ENCODE results near the gene CISD1. TPM values are rescaled to one million over a fixed set of nuclear protein-coding genes. Genes with fewer than 3 reads are reported as not detected.
A peak's percentile ranks its signal among the peaks of the same experiment; 100 is the strongest.

CISD1 gene
- polyA plus RNA-seq, 1 experiment = 31.7 TPM

DNA sequence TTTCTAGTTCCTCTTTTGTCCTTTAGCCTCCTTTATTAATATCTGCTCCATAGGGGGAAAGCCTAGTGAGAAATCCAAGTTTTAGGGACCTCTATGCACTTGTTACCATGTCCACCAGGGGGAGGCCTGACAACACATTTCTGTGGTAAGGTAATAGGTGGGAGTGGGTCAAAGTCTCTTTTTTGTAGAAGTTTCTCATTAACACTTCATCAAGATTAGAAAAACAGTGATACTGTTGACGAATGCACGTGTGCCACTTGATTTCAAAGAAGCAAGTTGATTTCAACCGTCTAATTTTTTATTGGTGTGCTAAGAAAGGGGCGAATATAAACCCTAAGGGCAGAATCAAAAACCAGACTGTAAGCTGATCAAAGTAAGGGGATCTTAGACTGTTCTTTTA lies 30.6 kb downstream of the CISD1 start:
- no peaks in the 10 kb centered on the region for H3K36me3 ChIP-seq (ENCODE audit: control insufficient read depth, insufficient read depth, low read length)
- CTCF ChIA-PET = interaction anchor here (0.6 to 3.8 kb wide), 23 partner anchors 8 to 1281 kb away, joined by 3 to 21 read pairs (median 4); partner anchors contain the start of genes TFAM and UBE2D1
- POLR2A ChIA-PET = no interaction called here

DNA sequence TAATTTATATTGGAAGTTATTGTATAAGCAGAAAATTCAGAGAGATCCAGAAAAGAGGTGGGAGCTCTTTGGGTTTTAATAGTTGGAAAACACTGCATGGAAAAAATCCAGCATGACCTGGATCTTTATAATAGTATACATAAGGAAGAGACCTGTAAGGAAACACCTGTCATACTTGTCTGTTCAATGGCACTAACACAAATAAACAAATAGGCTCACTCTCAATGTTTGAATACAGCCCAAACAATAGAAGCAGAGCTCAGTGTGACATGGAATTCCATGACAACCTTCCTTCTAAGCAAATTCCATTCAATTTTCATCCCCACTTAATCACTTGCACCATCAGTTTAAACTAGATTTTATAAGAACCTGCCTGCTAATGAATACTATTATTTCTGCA lies 31.7 kb downstream of the CISD1 start:
- no peak overlapping the region for H3K4me3 ChIP-seq (ENCODE audit: low read depth, low read length)
- H3K36me3 ChIP-seq (ENCODE audit: control insufficient read depth, insufficient read depth, low read length) = no peaks in the 10 kb centered on the region
- CTCF ChIA-PET = interaction anchor here (0.7 to 3.8 kb wide), 13 partner anchors 9 to 1280 kb away, joined by 3 to 21 read pairs (median 6); partner anchors contain the start of gene TFAM
- no peak for DNase-seq (ENCODE audit: low read depth)
- peaks cover 1% of the 10 kb centered on the region; the same call in 1 of the 2 replicates for H3K27me3 ChIP-seq (ENCODE audit: control insufficient read depth, insufficient read depth, low read length)
- TF ChIP-seq, protein P1, sequence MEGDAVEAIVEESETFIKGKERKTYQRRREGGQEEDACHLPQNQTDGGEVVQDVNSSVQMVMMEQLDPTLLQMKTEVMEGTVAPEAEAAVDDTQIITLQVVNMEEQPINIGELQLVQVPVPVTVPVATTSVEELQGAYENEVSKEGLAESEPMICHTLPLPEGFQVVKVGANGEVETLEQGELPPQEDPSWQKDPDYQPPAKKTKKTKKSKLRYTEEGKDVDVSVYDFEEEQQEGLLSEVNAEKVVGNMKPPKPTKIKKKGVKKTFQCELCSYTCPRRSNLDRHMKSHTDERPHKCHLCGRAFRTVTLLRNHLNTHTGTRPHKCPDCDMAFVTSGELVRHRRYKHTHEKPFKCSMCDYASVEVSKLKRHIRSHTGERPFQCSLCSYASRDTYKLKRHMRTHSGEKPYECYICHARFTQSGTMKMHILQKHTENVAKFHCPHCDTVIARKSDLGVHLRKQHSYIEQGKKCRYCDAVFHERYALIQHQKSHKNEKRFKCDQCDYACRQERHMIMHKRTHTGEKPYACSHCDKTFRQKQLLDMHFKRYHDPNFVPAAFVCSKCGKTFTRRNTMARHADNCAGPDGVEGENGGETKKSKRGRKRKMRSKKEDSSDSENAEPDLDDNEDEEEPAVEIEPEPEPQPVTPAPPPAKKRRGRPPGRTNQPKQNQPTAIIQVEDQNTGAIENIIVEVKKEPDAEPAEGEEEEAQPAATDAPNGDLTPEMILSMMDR (IDR thresholded peaks at IDR 0.05; ENCODE audit: insufficient read depth, low read depth, low read length) = no peak
- POLR2A ChIA-PET = no interaction called here

More for the DNA sequence above, 30.6 kb downstream of the CISD1 start:
- Histone ChIP-seq H3K27me3 (ENCODE audit: control insufficient read depth, insufficient read depth, low read length) (peaks cover 1% of the 10 kb centered on the region; the same call in 1 of the 2 replicates), H3K4me3 (ENCODE audit: low read depth, low read length) (no peak overlapping the region)
- no peak for DNase-seq (ENCODE audit: low read depth)
- TF ChIP-seq, protein P1 (IDR thresholded peaks at IDR 0.05; ENCODE audit: insufficient read depth, low read depth, low read length) = peak; percentile 89

DNA sequence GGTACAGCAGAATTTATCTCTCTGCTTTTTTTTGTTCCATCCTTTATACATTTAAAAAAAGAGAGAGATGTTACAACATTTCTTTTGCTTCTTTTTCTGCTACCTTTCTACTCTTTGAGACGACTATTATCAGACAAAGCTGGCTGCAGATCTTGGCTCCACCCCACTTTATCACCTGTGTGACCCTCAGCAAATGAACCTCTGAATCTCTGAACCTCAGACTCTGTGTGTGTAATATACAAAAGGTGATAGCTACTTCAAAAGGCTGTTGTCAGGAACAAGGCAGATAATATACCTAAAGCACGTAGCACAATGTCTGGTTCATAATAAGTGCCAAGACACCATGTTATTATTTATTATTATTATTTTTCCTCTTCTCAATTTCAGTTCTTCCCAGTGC lies 33.3 kb downstream of the CISD1 start:
- Histone ChIP-seq H3K4me3 (ENCODE audit: low read depth, low read length) (no peak overlapping the region), H3K36me3 (ENCODE audit: control insufficient read depth, insufficient read depth, low read length) (no peaks in the 10 kb centered on the region), H3K27me3 (ENCODE audit: control insufficient read depth, insufficient read depth, low read length) (peaks cover 3% of the 10 kb centered on the region)
- CTCF ChIA-PET = interaction anchor here (0.7 to 3.8 kb wide), 3 partner anchors 10 to 90 kb away, joined by 3 to 21 read pairs (median 8); no protein-coding TSS in a partner anchor
- DNase-seq (ENCODE audit: low read depth) = no peak
- TF ChIP-seq, protein P1 (IDR thresholded peaks at IDR 0.05; ENCODE audit: insufficient read depth, low read depth, low read length) = no peak
- POLR2A ChIA-PET = no interaction called here

DNA sequence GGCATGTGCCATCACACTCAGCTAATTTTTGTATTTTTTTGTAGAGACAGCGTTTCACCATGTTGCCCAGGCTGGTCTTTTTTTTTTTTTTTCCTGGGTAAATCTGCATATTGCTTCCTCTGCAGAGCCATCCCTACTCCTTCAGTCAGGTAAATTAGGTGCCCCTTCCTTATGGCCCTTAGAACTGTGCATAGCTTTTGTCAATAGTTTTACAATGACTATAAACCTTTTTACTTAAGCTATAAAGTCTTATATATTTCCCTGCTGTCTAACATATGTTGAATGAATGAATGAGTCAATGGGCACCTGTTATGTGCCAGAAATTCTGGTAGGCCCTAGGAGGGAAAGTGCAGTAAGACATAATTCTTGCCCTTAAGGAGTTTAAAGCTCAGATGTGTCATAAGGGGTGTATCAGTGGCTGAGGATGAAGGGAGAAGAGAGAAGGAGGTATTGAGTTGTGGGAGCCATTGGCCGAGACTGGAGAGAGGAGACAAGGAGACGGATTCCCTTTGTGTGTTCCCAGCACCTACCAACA lies 35.2 kb downstream of the CISD1 start:
- Histone ChIP-seq H3K27me3 (ENCODE audit: control insufficient read depth, insufficient read depth, low read length) (peaks cover 3% of the 10 kb centered on the region), H3K4me3 (ENCODE audit: low read depth, low read length) (no peak overlapping the region), H3K36me3 (ENCODE audit: control insufficient read depth, insufficient read depth, low read length) (no peaks in the 10 kb centered on the region)
- TF ChIP-seq, protein P1 (IDR thresholded peaks at IDR 0.05; ENCODE audit: insufficient read depth, low read depth, low read length) = no peak
- ChIA-PET POLR2A (no interaction called here), CTCF (interaction anchor here (0.6 to 2.5 kb wide), 8 partner anchors 9 to 232 kb away, joined by 3 to 10 read pairs (median 3); no protein-coding TSS in a partner anchor)
- no peak for DNase-seq (ENCODE audit: low read depth)

DNA sequence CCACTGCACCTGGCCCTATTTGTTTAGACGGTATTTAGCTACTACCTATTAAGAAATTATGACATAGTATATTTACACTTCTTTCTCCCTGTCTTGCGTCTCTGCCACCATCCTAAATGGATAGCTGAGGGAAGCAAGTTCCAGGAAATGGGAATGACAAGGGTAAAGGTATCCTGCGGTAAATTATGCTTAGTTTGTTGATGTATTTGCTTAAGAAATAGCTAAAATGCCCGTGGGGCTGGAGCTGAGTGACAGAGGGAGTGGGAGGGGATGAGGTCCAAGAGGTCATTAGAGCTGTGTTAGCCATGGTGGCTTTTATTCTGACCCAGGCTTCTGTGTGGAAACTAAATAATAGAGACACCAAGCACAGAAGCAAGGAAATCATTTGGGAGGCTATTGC lies 36.9 kb downstream of the CISD1 start:
- no peak for DNase-seq (ENCODE audit: low read depth)
- Histone ChIP-seq H3K36me3 (ENCODE audit: control insufficient read depth, insufficient read depth, low read length) (no peaks in the 10 kb centered on the region), H3K27me3 (ENCODE audit: control insufficient read depth, insufficient read depth, low read length) (peaks cover 3% of the 10 kb centered on the region), H3K4me3 (ENCODE audit: low read depth, low read length) (no peak overlapping the region)
- TF ChIP-seq, protein P1 (IDR thresholded peaks at IDR 0.05; ENCODE audit: insufficient read depth, low read depth, low read length) = no peak
- POLR2A ChIA-PET = no interaction called here
- CTCF ChIA-PET = interaction anchor here (0.7 to 1.5 kb wide), 4 partner anchors 10 to 84 kb away, joined by 3 read pairs; no protein-coding TSS in a partner anchor

All from BJ (cell line).